Choroid plexus epithelial cell (primary cell): ENCODE measurements around the gene HMX1.

Experiments used
- DNase-seq: peaks from one replicate; pipeline ENCODE4 v3.0.0-alpha.2; 2010; ENCODE audit warnings: low read depth
- H3K4me3 ChIP-seq: 2 replicates; pipeline ENCODE4 v1.5.1; 2011; ENCODE audit warnings: low read depth, mild to moderate bottlenecking, control low read depth, low read length, moderate library complexity
- TF ChIP-seq, protein P1 (sequence below): conservative IDR thresholded peaks from 2 replicates; pipeline ENCODE4 v1.5.1; 2011; ENCODE audit warnings: low read depth, mild to moderate bottlenecking, control low read depth, inconsistent platforms, low read length, moderate library complexity

Gene HMX1

DNA sequence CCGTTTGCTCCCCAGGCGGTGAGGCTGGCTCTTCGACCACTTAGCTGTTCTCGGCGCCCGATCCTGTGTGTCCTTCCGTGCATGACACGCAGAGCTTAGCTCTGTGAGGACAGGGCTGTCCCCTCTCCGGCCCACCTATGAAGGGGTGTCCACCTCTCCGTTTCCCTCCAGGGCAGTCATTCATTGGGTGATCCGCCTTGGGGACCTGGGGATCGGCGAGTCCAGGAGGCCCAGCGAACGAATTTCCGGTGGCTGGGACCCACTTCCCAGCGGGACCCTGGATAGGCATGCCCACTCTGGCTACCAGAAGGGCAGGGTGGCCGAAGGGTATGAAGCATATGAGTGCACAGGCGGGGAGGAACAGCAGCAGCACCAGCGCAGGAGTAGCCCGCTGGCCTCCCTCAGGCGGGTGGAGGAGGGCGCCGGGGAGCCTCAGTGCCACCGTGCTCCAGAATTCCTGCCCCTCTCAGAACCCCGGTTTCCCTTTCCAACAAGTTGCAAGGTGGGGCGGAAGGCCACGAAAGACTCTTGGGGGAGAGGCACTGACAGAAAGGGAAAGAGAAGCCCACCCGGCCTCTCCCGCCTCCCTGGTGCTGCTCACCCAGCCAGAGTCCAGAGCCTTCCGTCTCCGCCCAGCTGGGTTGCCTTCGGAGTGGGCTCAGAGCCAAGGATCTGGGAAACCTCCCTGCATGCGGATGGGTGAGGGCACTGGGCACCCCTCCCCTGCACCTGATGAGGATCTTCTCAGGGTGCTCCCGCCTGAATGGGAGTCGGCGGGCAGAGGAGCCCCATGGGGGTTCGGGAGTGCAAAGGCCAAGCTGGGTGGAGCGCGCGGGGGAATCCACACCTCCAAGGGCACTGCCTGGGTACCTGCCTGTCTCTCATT is 8.6 kb downstream of the HMX1 start:
- TF ChIP-seq, protein P1, sequence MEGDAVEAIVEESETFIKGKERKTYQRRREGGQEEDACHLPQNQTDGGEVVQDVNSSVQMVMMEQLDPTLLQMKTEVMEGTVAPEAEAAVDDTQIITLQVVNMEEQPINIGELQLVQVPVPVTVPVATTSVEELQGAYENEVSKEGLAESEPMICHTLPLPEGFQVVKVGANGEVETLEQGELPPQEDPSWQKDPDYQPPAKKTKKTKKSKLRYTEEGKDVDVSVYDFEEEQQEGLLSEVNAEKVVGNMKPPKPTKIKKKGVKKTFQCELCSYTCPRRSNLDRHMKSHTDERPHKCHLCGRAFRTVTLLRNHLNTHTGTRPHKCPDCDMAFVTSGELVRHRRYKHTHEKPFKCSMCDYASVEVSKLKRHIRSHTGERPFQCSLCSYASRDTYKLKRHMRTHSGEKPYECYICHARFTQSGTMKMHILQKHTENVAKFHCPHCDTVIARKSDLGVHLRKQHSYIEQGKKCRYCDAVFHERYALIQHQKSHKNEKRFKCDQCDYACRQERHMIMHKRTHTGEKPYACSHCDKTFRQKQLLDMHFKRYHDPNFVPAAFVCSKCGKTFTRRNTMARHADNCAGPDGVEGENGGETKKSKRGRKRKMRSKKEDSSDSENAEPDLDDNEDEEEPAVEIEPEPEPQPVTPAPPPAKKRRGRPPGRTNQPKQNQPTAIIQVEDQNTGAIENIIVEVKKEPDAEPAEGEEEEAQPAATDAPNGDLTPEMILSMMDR, result no peak
- no peak for DNase-seq
- no peak overlapping the region for H3K4me3 ChIP-seq

- H3K4me3 ChIP-seq, result no peak overlapping the region
- TF ChIP-seq, protein P1, result no peak
- DNase-seq, result no peak
Measured at GRCh38 chr4:8862334-8862733, 9.3 kb downstream of the HMX1 start.

- no peak for DNase-seq
- TF ChIP-seq, protein P1, result no peak
- no peak overlapping the region for H3K4me3 ChIP-seq
Measured at GRCh38 chr4:8861576-8862295, 9.9 kb downstream of the HMX1 start.

GRCh38 chr4:8860892-8861575 is 10.6 kb downstream of the HMX1 start:
- TF ChIP-seq, protein P1, result no peak
- no peak overlapping the region for H3K4me3 ChIP-seq
- no peak for DNase-seq

- DNase-seq, result no peak
- H3K4me3 ChIP-seq, result no peak overlapping the region
- TF ChIP-seq, protein P1, result no peak
Measured at GRCh38 chr4:8860096-8860891, 11.3 kb downstream of the HMX1 start.

- TF ChIP-seq, protein P1, result no peak
- no peak for DNase-seq
- H3K4me3 ChIP-seq, result no peak overlapping the region
Measured at GRCh38 chr4:8859550-8860095, 12.0 kb downstream of the HMX1 start.
